Liver (tissue), 3 donors: ENCODE results near the gene SMOC2.

Source experiments
- ATF3 ChIP-seq: IDR thresholded peaks from 2 replicates; pipeline ENCODE4 v1.6.1; 2016; ENCODE audit warnings: antibody characterized with exemption
- CTCF ChIP-seq: fragments of 150-350 bp; IDR thresholded peaks from 2 replicates; pipeline ENCODE4 v1.5.1; 2017; ENCODE audit warnings: improper control_type of control experiment, low read depth, low read length; ENCODE audit not compliant: missing input control
- GABPA ChIP-seq, 2 donors: IDR thresholded peaks in 1 of 2; conservative IDR thresholded peaks in 1 of 2; 2 replicates each; pipeline ENCODE4 v1.6.1; 2016; ENCODE audit warnings: antibody characterized with exemption in 2 of 2, mild to moderate bottlenecking in 1 of 2, moderate library complexity in 1 of 2
- RAD21 ChIP-seq, 2 donors: IDR thresholded peaks; 2 replicates each; pipeline ENCODE4 v1.6.1; 2016; ENCODE audit warnings: antibody characterized with exemption in 2 of 2, mild to moderate bottlenecking in 2 of 2
- REST ChIP-seq: IDR thresholded peaks from 2 replicates; pipeline ENCODE4 v1.6.1; 2016; ENCODE audit warnings: antibody characterized with exemption, mild to moderate bottlenecking
- RXRA ChIP-seq, 2 donors: IDR thresholded peaks; 2 replicates each; pipeline ENCODE4 v1.6.1; 2017 to 2018; ENCODE audit warnings: antibody characterized with exemption in 2 of 2, mild to moderate bottlenecking in 1 of 2
- TAF1 ChIP-seq: conservative IDR thresholded peaks from 2 replicates; pipeline ENCODE4 v1.6.1; 2016; ENCODE audit warnings: antibody characterized with exemption, mild to moderate bottlenecking
- YY1 ChIP-seq: IDR thresholded peaks from 2 replicates; pipeline ENCODE4 v1.6.1; 2016; ENCODE audit warnings: antibody characterized with exemption, mild to moderate bottlenecking
- donor health status: healthy.
- donor health status: healthy.

- TF ChIP-seq TAF1 (no peak), CTCF (no peak), REST (no peak), RAD21 (IDR thresholded peaks at IDR 0.05) (no peak), RXRA (IDR thresholded peaks at IDR 0.05) (no peak), ATF3 (no peak), YY1 (no peak), GABPA (IDR thresholded peaks at IDR 0.05 in 1 of 2, conservative IDR thresholded peaks at IDR 0.05 in 1 of 2) (no peak)
Observed at GRCh38 chr6:168704678-168705077, 263.7 kb downstream of the SMOC2 start.
